SK-N-MC (cell line): ENCODE measurements around the gene SPATA17.

Source experiments
- EZH2 ChIP-seq: fragments of 200-600 bp; sonication (generic); IDR thresholded peaks from one replicate; pipeline ENCODE4 v1.6.1; 2017; ENCODE audit warnings: antibody characterized with exemption
- FOXP2 ChIP-seq: optimal IDR thresholded peaks from 2 replicates; pipeline ENCODE3; 2011; ENCODE audit warnings: mild to moderate bottlenecking, moderate library complexity; ENCODE audit not compliant: insufficient read depth; ENCODE audit errors: extremely low read length, control extremely low read depth
- POLR2AphosphoS5 ChIP-seq: IDR thresholded peaks from 2 replicates; pipeline ENCODE4 v1.6.1; 2012; ENCODE audit warnings: mild to moderate bottlenecking, low read depth, low read length, borderline replicate concordance

- TF ChIP-seq POLR2AphosphoS5: no peak
- no peak for TF ChIP-seq EZH2
- no peak for TF ChIP-seq FOXP2
Observed at GRCh38 chr1:217896490-217896889, 265.3 kb downstream of the SPATA17 start.
